Ovary (tissue), 3 donors: ENCODE data around the gene NTRK2.

Experiments used
- EP300 ChIP-seq: sonication (generic); formaldehyde crosslinking; IDR thresholded peaks from one replicate; pipeline ENCODE4 v1.6.1; 2017; ENCODE audit warnings: antibody characterized with exemption
- POLR2A ChIP-seq: fragments of 450-650 bp; IDR thresholded peaks from one replicate; pipeline ENCODE4 v1.6.1; 2017; ENCODE audit warnings: antibody characterized with exemption, mild to moderate bottlenecking, moderate library complexity
- TF ChIP-seq, protein P1 (sequence below), 3 donors: fragments of 450-650 bp in 2 of 3; fragments of 200-600 bp in 1 of 3; IDR thresholded peaks; one replicate each; pipeline versions ENCODE4 v1.5.1 to v1.8.0; 2016 to 2022; ENCODE audit warnings: antibody characterized with exemption in 3 of 3, mild to moderate bottlenecking in 1 of 3
- donor health status: DM: no; HTN: no; CAD: no.

- TF ChIP-seq POLR2A, result no peak
- TF ChIP-seq, protein P1, sequence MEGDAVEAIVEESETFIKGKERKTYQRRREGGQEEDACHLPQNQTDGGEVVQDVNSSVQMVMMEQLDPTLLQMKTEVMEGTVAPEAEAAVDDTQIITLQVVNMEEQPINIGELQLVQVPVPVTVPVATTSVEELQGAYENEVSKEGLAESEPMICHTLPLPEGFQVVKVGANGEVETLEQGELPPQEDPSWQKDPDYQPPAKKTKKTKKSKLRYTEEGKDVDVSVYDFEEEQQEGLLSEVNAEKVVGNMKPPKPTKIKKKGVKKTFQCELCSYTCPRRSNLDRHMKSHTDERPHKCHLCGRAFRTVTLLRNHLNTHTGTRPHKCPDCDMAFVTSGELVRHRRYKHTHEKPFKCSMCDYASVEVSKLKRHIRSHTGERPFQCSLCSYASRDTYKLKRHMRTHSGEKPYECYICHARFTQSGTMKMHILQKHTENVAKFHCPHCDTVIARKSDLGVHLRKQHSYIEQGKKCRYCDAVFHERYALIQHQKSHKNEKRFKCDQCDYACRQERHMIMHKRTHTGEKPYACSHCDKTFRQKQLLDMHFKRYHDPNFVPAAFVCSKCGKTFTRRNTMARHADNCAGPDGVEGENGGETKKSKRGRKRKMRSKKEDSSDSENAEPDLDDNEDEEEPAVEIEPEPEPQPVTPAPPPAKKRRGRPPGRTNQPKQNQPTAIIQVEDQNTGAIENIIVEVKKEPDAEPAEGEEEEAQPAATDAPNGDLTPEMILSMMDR (IDR thresholded peaks at IDR 0.05), result no peak
- TF ChIP-seq EP300, result no peak
Measured at GRCh38 chr9:84849049-84849448, 179.5 kb downstream of the NTRK2 start.
